ENCODE measurements around the gene CD36. TPM values are rescaled to one million over a fixed set of nuclear protein-coding genes. Genes with fewer than 3 reads are reported as not detected.

Gene CD36
- total RNA-seq, 1 experiment from 2014 or later: not detected

- Histone ChIP-seq H2AFZ (ENCODE audit: low read length) (0 out of 2 replicates have a peak overlapping the region, but pooled peaks have one; percentile 40), H3K4me2 (ENCODE audit: low read length) (no peak overlapping the region), H4K20me1 (ENCODE audit: low read length) (no peaks in the 10 kb centered on the region), H3K4me3 (ENCODE audit: low read length) (no peak overlapping the region), H3K27me3 (ENCODE audit: low read length) (no peaks in the 10 kb centered on the region), H3K79me2 (ENCODE audit: low read length) (no peaks in the 10 kb centered on the region), H3F3A (ENCODE audit: low read length, unreplicated experiment) (peaks cover 4% of the 10 kb centered on the region), H3K9me3 (ENCODE audit: low read length) (no peaks in the 10 kb centered on the region), H3K36me3 (ENCODE audit: low read depth, low read length) (no peaks in the 10 kb centered on the region), H3K27ac (ENCODE audit: low read length) (no peak overlapping the region), H3K4me1 (ENCODE audit: insufficient read depth, low read length) (peaks cover 10% of the 10 kb centered on the region), H3K9ac (ENCODE audit: low read length) (no peak overlapping the region), H3K9me2 (replicated peaks; ENCODE audit: low read length) (no peaks in the 10 kb centered on the region)
- intact Hi-C loops (cut with micrococcal nuclease): no loop called here
- TF ChIP-seq CTCF (conservative IDR thresholded peaks at IDR 0.05; ENCODE audit: low read depth, low read length) (no peak), EZH2 (IDR thresholded peaks at IDR 0.05; ENCODE audit: low read length, unreplicated experiment) (no peak), EZH2phosphoT487 (IDR thresholded peaks at IDR 0.05; ENCODE audit: borderline replicate concordance, low read length) (no peak)
- BruUV-seq (replicated peaks): no TSS peak
- ChIA-PET CTCF (no interaction called here), POLR2A (ENCODE audit: unreplicated experiment) (interaction anchor here (0.7 kb wide), 1 partner anchor 68 kb away, joined by 3 read pairs; no protein-coding TSS in a partner anchor)
- ATAC-seq (no peak; the same call in none of the 2 replicates), DNase-seq (no peak)
These were observed 44.4 kb upstream of the CD36 start for GRCh38 chr7:80593869-80594586.

GRCh38 chr7:80596933-80597517 is 41.4 kb upstream of the CD36 start:
- CTCF ChIA-PET: no interaction called here
- no peaks in the 10 kb centered on the region for H3K9me2 ChIP-seq (replicated peaks; ENCODE audit: low read length)
- ATAC-seq (no peak), DNase-seq (no peak)
- no peaks in the 10 kb centered on the region for H3K9me3 ChIP-seq (ENCODE audit: low read length)
- H3K79me2 ChIP-seq (ENCODE audit: low read length): no peaks in the 10 kb centered on the region
- no peak for TF ChIP-seq CTCF (conservative IDR thresholded peaks at IDR 0.05; ENCODE audit: low read depth, low read length)
- no peak for TF ChIP-seq EZH2phosphoT487 (IDR thresholded peaks at IDR 0.05; ENCODE audit: borderline replicate concordance, low read length)
- TF ChIP-seq EZH2 (IDR thresholded peaks at IDR 0.05; ENCODE audit: low read length, unreplicated experiment): no peak
- no TSS peak for BruUV-seq (replicated peaks)
- no peak overlapping the region for H3K9ac ChIP-seq (ENCODE audit: low read length)
- H3K4me2 ChIP-seq (ENCODE audit: low read length): no peak overlapping the region
- 0 out of 2 replicates have a peak, but pooled peaks cover 15% of the 10 kb centered on the region for H3K4me1 ChIP-seq (ENCODE audit: insufficient read depth, low read length)
- H3K4me3 ChIP-seq (ENCODE audit: low read length): no peak overlapping the region
- H3K36me3 ChIP-seq (ENCODE audit: low read depth, low read length): no peaks in the 10 kb centered on the region
- no peak overlapping the region for H2AFZ ChIP-seq (ENCODE audit: low read length)
- no peaks in the 10 kb centered on the region for H4K20me1 ChIP-seq (ENCODE audit: low read length)
- peaks cover 4% of the 10 kb centered on the region for H3F3A ChIP-seq (ENCODE audit: low read length, unreplicated experiment)
- no peak overlapping the region for H3K27ac ChIP-seq (ENCODE audit: low read length)
- no peaks in the 10 kb centered on the region for H3K27me3 ChIP-seq (ENCODE audit: low read length)
- POLR2A ChIA-PET (ENCODE audit: unreplicated experiment): no interaction called here
- intact Hi-C loops (cut with micrococcal nuclease): loop anchor here (5.0 kb wide), 1 partner anchor 45 kb away; no protein-coding TSS in a partner anchor

Data from PC-3 (cell line).